Hematopoietic multipotent progenitor cell (in vitro differentiated cells): ENCODE measurements around the gene ANKRD34A. TPM values are rescaled to one million over a fixed set of nuclear protein-coding genes. Genes with fewer than 3 reads are reported as not detected.

ENCODE experiments used
- DNase-seq, 3 donors: peaks; one replicate each; pipeline ENCODE4 v3.0.0-alpha.2; 2011 to 2015; ENCODE audit warnings: low read depth in 2 of 3, low spot score in 2 of 3
- total RNA-seq: library from RNA; depleted of rRNA; stranded (reverse); fragments of >200 nt; gene quantifications from one replicate; pipeline ENCODE4 v1.2.3, GENCODE V29; 2012

ANKRD34A gene
- total RNA-seq, 1 donor: 0.27 TPM

- DNase-seq: no peak
Observed at GRCh38 chr1:145916745-145917144, 47.6 kb downstream of the ANKRD34A start.

GRCh38 chr1:145912128-145912641 is 52.2 kb downstream of the ANKRD34A start:
- no peak for DNase-seq

Other genes starting within 250 kb of the ANKRD34A start
- gene CD160, start 245.1 kb downstream of the ANKRD34A start, total RNA-seq: not detected
- gene RNF115, start 140.5 kb downstream of the ANKRD34A start, total RNA-seq: 9.2 TPM
- gene POLR3C, start 140.4 kb downstream of the ANKRD34A start, total RNA-seq: 46.0 TPM
- gene NUDT17, start 118.9 kb downstream of the ANKRD34A start, total RNA-seq: 12.7 TPM
- gene PIAS3, start 105.5 kb downstream of the ANKRD34A start, total RNA-seq: 15.6 TPM
- gene ANKRD35, start 78.7 kb downstream of the ANKRD34A start, total RNA-seq: 0.27 TPM
- under 0.01 TPM for gene ITGA10, start 54.5 kb downstream of the ANKRD34A start, total RNA-seq
- 21.5 TPM for gene PEX11B, start 45.9 kb downstream of the ANKRD34A start, total RNA-seq
- gene RBM8A, start 37.1 kb downstream of the ANKRD34A start, total RNA-seq: 66.2 TPM
- gene LIX1L, start 6.6 kb downstream of the ANKRD34A start, total RNA-seq: 17.8 TPM
- 15.1 TPM for gene POLR3GL, start 115 bp upstream of the ANKRD34A start, total RNA-seq
- gene TXNIP, start 32.0 kb upstream of the ANKRD34A start, total RNA-seq: 485 TPM
- not detected for gene HJV, start 57.2 kb upstream of the ANKRD34A start, total RNA-seq
- gene NBPF10, start 180.2 kb upstream of the ANKRD34A start, total RNA-seq: 1.6 TPM